CD4-positive, alpha-beta T cell treated with Interferon gamma for 1 hour (primary cell): ENCODE results near the gene OGFOD2.
"Not testable (repeated sequence)": the region's sequence is repeated elsewhere in the genome, so short reads cannot be mapped to it uniquely, and the experiment has no call there.

Experiments
- DNase-seq: peaks from one replicate; pipeline ENCODE4 v3.0.0-alpha.2; 2020

Gene OGFOD2

DNA sequence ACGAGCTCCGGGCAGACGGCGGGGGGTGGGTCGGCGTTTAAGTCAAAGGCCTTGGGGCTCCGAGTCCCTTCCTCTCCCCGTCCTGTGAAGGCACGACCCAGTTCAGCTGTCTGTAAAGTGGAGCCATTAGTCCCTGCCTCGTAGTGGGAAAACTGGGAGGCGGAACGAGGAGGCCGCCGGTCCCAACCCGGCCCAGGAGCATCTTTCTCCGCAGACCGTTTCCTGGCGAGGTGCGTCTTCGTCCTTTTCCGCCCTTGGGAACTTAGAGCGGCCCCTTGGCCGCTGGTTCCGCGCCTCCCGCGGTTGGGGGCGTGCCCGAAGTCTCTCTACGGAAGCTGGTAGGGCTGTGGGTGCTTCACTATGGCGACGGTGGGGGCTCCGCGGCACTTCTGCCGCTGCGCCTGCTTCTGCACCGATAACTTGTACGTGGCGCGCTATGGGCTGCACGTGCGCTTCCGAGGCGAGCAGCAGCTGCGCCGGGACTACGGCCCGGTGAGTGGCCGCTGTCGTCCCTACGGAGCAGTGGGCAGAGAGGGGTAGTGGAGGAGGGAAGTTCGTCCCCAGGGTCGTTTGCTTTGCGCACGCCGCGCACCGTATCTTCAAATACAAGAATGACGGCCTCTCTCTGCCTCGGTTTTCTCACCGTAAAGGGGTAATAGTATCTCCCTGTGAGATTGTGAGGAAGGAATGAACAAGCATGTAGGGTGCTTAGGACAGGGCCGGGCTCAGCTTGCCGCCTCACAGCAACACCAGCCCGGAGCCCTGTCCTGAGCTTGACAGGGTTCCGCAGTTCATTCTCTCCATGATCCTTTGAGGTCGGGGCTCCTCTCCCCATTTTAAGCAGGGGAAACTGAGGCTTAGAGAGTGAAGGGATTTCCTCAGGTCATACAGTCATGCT is at the start of gene OGFOD2:
OGFOD2 (plus strand) TSS at position 353 of the 898 bp plus-strand sequence; CDS start at position 361, 8 bp downstream.
- peak; percentile 91 for DNase-seq

DNA sequence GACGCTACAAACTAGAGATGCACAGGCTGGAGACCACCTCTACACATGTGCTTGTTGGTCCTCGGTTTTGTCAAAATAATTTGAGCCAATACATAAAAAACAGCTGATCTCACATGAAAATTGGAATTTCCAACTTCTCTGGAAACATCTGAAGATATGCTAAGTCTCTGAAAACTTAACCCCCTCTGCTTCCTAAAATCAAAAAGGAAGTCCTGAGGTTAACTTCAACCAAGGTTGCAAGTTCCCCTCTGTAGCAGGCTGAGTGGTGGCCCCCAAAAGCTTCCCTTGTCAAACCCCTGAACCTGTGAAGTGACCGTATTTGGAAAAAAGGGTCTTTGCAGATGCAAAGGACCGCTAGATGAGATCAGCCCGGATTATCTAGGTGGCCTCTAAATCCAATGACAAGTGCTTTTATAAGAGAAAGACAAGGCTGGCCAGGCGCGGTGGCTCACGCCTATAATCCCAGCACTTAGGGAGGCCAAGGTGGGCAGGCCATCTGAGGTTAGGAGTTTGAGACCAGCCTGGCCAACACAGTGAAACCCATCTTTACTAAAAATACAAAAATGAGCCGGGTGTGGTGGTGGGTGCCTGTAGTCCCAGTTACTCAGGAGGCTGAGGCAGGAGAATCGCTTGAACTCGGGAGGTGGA is 47.2 kb upstream of the OGFOD2 start:
- DNase-seq, result no peak

DNA sequence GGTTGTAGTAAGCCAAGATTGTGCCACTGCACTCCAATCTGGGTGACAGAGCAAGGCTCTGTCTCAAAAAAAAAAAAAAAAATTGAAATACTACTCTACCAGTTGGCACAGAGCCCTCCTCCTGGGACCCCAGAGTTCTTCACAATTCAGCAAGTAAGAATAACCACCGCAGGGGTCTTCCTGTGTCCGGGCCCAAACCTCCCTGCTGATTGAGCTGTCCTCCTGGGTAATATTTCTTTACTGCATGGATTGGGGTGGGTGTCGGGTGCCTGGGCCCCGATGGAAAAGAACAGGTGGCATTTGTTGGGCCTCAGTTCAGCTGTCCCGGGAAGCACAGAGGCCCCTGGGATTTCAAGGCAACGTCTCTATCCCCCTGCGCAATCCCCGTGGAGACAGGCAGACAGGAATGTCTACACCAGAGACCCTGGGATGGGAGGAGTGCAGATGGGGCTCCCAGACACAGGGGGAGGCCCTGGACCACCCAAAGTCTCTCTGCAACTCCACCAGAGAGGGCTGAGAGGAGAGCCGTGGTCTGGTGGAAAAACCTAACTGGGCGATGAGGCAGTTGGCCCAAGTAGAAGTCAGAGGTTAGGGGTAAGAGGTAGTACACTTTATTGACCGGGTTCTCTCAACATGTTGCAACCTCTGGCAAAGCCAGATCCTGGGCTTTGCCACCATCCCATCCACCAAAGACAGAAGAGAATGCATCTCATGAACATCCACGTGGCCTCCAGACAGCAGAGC is 46.5 kb upstream of the OGFOD2 start:
- no peak for DNase-seq

DNA sequence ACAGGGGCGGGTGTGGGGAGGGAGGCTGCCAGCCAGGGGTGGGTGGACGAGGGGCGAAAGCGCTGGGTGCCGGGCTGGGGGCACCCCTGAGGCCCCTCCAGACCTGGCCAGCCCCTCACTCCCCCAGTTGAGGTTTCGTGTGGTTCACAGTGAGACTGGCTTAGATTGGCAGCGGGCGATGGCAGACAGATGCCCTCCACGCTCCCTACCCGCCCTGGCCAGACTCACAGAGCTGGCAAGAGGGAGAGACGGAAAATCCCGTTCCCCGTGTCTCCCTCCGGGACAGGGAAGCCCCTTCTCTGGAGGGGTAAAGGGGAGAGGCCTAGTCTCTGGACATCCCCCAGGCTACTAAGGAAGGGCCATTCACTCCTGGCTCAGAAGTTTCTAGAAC is 45.9 kb upstream of the OGFOD2 start:
- DNase-seq, result no peak

DNA sequence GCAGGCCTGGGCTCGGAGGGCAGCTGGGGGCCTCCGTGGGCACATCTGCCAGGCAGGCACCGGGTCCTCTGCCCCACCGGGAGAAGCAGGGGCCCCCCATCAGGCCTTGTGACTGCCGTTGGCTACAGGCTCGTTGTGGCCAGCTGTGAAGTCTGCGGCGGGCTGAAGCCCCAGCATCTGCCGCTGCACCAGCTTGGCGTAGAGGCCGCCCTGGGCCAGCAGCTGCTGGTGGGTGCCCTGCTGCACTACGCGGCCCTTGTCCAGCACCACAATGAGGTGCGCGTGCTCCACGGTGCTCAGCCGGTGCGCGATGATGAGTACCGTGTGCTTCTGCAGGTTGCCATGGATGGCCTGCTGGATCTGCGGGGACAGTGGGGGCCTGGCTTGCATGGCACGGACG is 45.2 kb upstream of the OGFOD2 start:
- no peak for DNase-seq

DNA sequence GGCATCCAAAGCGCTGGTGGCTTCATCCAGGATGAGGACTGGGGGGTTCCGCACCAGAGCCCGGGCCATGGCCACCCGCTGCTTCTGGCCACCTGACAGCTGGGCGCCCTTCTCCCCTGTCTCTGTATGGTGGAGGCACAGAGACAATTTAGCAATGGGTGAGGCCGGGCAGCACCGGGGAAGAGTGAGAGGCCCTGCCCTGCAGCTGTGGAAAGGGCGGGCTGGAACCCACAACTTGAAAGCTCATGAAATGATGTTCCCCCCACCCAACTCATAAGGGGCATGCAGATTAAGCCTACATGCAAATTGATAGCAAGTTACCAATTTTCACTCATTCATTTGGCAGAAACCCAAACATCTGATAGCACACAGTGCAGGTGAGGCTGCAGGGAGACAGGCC is 42.8 kb upstream of the OGFOD2 start:
- no peak for DNase-seq

DNA sequence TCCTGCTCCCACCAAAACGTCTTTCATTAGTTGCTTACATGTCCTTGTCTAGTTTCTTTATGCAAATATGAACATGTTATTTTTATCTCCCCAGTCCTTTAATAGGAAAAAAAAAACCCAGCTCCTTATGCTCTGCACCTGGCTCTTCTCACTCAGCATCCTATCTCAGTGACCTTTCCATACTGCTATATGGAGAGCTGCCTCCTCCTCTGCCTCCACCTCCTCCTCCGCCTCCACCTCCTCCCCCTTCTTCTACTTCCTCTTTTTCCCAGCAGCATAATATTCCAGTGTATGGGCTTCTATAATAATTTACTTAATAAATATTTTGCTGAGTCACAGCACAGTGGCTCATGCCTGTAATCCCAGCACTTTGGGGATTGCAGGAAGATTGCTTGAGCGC is 40.3 kb upstream of the OGFOD2 start:
- no peak for DNase-seq

DNA sequence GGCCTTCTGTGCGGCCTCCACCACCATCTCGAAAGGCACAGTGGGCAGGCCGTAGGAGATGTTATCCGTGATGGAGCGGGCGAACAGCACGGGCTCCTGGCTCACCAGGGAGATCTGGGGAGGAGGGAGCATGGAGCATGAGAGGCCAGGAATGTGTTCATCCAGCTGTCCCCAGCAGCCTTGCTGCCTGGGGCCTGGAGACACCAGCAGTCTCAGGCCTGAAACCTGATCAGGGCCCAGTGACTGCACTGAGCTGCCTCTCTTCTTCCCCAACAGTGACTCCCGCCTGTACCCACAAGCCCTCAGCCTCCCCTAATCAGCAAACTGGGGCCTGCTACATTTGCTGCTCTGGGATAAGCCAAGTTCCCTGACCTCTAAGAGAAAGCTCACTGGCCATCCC is 39.7 kb upstream of the OGFOD2 start:
- no peak for DNase-seq

DNA sequence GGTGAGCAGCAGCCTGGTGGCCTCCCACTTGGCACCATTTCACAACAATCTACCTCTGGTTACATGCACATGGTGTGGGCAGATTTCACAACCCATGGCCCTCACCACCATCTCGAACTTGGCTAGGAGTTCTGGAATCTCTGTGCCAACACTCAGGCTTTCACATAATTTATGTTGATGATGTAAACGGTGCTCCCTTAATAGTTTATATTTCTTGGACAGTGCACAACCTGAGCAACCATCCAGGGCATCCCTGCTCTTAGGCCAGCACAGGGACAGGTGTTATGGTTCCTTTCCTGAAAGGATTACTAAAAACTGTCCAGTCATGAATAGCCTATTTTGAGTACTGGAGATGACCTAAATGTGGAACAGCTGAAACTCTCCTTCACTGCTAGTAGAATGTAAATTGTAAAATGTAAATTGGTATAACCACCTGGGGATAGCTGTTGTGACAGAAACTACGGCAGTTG is 37.4 kb upstream of the OGFOD2 start:
- no peak for DNase-seq

DNA sequence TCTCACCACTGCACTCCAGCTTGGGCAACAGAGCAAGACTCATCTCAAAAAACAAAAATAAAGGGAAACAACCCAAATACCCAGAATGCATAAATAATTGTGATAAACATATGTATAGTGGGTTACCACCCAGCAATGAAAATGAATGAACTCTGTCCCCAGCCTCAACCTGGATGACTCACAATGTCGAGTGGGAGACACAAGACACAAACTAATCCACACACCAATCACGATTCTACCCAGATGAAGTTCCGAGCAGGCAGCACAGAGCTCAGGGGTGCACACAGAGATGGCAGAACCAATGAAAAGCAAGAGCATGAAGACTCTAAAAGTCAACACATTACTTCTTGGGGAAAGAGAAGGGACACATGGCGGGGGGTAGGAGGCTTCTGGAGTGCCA is 35.9 kb upstream of the OGFOD2 start:
- no peak for DNase-seq

DNA sequence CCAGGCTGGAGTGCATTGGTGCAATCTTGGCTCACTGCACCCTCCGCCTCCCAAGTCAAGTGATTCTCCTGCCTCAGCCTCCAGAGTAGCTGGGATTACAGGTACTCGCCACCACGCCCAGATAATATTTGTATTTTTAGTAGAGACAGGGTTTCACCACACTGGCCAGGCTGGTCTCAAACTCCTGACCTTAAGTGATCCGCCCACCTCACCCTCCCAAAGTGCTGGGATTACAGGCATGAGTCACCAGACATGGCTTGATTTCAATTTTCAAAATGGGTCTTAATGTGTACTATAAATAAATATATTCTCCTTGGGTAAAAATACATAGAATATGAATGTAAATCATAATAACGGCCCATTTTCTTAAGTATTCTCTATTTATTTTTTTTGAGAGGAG is 33.7 kb upstream of the OGFOD2 start:
- DNase-seq, result not testable (repeated sequence)

DNA sequence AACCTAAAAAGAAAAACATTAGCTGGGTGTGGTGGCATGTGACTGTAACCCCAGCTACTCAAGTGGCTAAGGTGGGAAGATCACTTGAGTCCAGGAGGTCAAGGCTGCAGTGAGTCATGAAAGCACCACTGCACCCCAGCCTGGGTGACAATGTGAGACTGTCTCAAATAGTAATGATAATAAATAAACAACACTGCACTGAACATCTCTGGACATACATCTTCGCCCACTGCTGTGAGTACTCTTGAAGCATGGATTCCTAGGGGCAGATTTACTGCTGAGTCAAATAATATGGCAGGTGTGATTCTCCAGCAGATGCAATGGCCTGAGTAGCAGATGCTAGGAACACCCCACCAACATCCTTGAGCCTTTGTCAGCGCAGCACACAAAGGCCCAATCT is 32.4 kb upstream of the OGFOD2 start:
- no peak for DNase-seq

DNA sequence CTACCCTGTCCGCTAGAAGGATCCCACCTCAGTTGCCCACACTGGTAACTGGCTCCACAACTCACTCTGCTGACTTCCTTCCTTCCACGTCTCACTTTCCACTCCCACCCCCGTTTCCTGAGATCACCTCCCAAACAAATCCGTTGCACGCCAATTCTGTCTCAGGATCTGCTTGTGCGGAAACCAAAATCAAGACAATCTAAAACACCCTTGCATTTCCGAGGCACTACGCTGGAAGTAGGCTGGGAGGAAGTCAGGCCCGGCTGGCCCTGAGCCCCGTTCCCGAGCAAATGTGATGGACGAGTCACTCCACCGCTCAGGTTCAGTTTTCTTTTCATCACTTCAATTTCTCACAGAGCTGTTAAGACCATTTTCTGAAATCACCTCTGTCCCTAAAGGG is 31.8 kb upstream of the OGFOD2 start:
- no peak for DNase-seq

DNA sequence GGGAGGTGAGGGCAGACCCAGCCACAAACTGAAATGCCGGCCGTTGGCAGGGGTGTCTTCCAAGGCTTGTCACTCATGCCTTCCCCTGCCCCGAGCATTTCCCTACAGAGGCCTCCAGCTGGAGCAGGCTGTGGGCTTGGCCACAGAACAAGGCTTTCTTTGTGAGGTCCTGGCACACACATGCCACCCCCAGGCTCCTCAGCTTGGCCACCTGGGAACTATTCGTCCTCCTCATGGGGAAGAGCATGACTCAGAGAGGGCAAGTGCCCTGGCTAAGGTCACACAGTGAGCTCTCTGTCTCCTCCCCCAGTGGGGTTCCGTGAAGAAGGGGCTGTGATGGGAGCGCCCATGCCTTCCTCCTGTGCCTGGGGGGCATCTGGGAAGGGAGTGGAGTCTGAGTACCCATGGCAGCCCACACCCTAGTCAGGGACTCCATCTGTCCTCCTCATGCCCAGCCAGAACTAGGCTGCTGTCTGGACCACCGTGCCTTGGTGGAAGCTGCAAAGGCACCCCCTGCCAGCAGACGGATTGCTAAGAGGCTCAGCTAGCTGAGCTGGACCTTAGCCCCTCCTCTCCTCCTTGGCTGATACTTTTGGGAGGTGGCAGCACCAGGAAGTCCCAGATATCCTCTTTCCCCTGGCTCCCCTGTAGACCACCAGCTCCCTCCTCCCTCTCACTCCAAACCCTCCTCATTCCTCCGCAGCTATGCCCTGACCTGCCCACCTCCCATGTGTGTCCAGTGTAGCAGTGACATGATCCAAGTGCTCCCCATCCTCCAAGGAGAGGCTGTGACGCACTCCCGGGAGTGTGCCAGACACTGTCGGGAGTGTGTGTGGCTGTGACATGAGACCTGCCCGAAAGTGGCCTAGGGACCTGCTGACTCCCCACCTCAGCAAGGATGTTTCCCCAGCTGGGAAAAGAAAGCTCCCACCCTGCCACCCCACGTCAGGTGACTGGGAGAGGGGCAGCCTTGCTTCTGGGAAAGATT is 30.1 kb upstream of the OGFOD2 start:
- DNase-seq, result no peak

DNA sequence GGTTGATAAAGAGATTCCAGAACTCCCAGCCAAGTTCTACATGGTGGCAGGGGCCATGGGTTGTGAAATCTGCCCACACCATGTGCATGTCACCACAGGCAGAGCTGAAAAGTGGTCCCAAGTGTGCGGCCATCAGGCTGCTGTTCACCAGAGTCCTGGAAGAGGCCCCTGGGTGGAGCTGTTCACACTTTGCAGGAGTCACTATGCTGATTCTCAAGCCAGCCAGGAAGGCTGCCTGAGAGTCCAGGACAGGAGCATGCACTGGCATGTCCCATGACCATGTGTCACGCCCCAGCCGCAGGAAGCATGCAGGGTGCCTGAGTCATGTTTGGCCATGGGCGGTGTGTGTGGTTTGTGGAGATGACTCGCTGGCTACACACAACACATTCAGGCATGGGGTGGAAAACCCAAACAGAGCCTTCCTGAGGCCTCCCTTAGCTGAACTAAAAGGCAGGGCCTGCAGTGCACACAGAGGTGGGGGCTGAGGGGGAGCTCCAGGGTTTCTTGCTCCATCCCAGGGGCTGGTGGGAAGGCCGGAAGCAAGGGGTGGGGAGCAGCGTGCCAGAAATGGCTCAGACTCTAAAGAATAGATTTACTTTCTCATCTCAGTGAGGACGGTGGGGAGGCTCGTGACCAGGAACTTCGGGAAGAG is 28.2 kb upstream of the OGFOD2 start:
- peak; percentile 86 for DNase-seq

DNA sequence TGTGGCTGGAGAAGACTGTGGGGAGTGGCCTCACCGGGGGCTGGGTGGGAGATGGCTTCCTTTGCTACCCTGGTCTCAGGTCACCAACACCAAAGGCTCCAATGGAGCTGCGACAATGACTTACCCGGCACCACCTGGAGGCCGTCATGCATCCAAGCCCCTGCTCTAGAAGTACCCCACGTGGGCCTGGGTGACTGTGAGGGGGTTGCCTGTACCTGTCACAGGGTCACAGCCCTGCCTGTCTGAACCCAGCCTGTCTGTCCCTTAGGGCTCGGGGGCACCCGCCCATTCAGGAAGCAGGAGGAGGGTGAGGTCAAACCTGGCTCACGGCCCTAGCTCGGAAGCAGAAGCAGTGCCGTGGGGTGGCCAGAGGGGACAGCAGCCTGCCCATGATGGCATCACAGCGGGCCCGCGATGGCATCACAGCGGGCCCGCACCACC is 27.7 kb upstream of the OGFOD2 start:
- DNase-seq, result peak; percentile 27

DNA sequence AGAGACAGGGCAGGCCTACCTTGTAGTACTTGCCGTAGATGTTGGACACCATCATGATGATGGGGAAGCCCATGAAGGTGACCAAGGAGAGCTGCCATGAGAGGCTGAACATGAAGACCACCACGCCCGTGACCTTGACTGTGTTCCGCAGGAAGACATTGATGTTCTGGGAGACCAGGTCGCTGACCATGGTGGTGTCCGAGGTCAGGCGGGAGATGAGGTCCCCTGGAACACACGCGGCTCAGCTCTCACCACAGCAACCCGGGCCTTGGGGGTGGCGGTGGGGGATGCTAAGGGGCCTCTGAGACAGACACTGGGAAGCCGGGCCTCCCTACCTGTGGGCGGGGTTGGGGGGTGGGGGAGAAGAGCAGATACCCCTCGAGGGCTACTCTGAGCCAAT is 26.4 kb upstream of the OGFOD2 start:
- DNase-seq, result no peak

DNA sequence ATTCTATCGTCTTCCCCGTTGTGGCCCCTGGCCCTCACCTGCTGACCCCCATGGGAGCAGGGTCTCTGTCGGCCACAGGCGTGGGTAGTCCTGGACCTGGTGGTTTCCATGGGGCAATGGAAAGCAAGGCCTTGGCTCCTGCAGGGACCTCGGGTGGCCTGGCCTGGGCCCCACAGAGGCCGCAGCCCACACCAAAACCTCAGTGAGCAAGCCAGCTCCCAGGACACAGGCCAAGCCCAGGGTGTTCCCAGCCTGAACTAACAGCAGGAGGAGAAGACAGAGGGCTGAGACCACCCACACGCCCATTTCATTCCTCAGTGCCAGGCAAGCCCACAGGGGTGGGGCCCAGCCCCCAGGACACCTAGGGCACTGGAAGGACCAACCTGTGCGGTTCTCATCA is 25.6 kb upstream of the OGFOD2 start:
- no peak for DNase-seq

DNA sequence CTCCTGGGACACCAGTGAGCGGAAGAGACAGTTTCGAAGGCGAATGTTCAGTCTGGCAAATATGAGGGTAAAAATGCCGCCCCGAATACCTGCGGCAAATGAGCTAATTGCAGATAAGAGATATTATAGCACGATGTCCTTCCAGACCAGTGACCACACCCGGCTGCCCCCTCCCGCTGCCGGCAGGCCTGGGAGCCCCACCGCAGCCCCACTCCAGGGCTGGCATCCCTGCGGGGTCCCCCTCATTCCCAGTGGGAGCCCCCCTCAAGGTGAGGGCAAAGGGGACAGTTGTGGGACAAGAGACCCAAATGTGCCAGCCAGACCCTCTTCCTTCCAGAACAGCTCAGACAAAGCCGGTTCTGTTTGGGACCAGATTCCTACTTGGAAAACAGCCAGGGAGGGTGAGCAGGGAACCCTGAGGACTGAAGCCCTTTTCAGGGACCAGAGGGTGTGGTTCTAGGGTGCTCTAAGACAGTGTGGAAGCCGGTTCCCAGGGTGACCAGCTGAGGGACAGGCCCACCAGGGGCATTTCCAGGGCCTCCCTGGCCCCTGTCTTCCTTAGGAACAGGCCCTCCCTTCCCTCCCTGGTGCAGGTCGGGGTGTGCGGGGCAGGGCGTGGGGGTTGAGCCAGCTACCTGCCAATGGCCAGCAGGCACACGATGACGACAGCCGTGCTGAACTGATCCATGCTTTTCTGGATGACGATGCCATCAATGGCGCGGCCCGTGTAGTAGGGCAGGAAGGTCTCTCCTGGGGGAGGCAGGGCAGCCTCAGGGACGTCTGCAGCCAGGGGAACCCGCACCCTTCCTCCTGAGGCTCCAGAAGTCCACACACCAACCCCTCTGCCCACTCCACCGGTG is 25.0 kb upstream of the OGFOD2 start:
- no peak for DNase-seq

DNA sequence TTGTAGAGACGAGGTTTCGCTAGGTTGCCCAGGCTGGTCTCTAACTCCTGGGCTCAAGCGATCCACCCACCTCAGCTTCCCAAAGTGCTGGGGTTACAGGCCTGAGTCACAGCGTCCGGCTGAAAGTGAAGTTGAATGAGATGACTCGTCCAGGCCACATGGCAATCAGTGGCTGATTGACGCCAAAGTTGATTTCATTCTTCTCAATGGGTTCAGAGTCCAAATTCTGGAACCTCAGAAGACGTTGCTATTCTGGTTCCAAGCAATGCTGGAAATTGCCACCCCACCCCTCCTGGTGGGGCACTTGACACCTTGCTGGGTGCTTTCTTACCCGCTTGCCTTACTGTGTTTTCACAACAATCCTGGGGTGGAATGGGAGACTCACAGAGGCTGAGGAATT is 23.6 kb upstream of the OGFOD2 start:
- DNase-seq, result no peak
